WTC11 (cell line): Measurements from ENCODE around the gene MBNL1. TPM values are rescaled to one million over a fixed set of nuclear protein-coding genes. Genes with fewer than 3 reads are reported as not detected.

Experiments used
- ATAC-seq: fragments of 200-7000 bp; cut with Tn5 transposase; 2 replicates; pipeline ENCODE4 v1.10.0; 2021; ENCODE audit warnings: mild to moderate bottlenecking, moderate library complexity
- CTCF ChIA-PET: fragments of 300-600 bp; sonication (Branson Sonifier 250); formaldehyde crosslinking; loops from one replicate; lab custom pipeline; 2021; ENCODE audit warnings: antibody characterized with exemption; lab: Charles Lee
- POLR2A ChIA-PET: fragments of 350-600 bp; sonication (Branson Sonifier 250); formaldehyde crosslinking; loops from one replicate; lab custom pipeline; 2021; ENCODE audit warnings: antibody characterized with exemption; lab: Charles Lee
- DNase-seq: peaks from one replicate; pipeline ENCODE4 v3.0.0; 2021; ENCODE audit warnings: low spot score
- H3K27ac Mint-ChIP-seq: 2 replicates; pipeline ENCODE4 v1.8.0; 2021; ENCODE audit warnings: mixed read lengths
- H3K27me3 Mint-ChIP-seq: 2 replicates; pipeline ENCODE4 v1.8.0; 2021; ENCODE audit warnings: low read depth, mild to moderate bottlenecking, moderate library complexity, mixed read lengths
- H3K36me3 Mint-ChIP-seq: 2 replicates; pipeline ENCODE4 v1.8.0; 2021; ENCODE audit warnings: mixed read lengths
- H3K4me1 Mint-ChIP-seq: 2 replicates; pipeline ENCODE4 v1.8.0; 2022; ENCODE audit warnings: mixed read lengths
- H3K4me3 Mint-ChIP-seq: 2 replicates; pipeline ENCODE4 v1.8.0; 2021; ENCODE audit warnings: mild to moderate bottlenecking, moderate library complexity, mixed read lengths
- H3K9me3 Mint-ChIP-seq: 2 replicates; pipeline ENCODE4 v1.8.0; 2021; ENCODE audit warnings: mixed read lengths
- CREB1 ChIP-seq: sonication (generic); formaldehyde crosslinking; IDR thresholded peaks from 2 replicates; pipeline ENCODE4 v1.8.0; 2023; ENCODE audit warnings: mild to moderate bottlenecking, missing genetic modification reagents
- CTCF ChIP-seq: fragments of 200-600 bp; IDR thresholded peaks from 2 replicates; pipeline ENCODE4 v1.8.0; 2022; ENCODE audit warnings: antibody characterized with exemption
- ELF4 ChIP-seq: sonication (generic); formaldehyde crosslinking; IDR thresholded peaks from 2 replicates; pipeline ENCODE4 v1.8.1; 2022; ENCODE audit warnings: low read depth, mild to moderate bottlenecking, moderate library complexity, missing genetic modification reagents
- ESRRA ChIP-seq: sonication (generic); formaldehyde crosslinking; IDR thresholded peaks from 2 replicates; pipeline ENCODE4 v1.8.1; 2022; ENCODE audit warnings: mild to moderate bottlenecking, missing genetic modification reagents, borderline replicate concordance
- FOXJ3 ChIP-seq: sonication (generic); formaldehyde crosslinking; IDR thresholded peaks from 2 replicates; pipeline ENCODE4 v1.9.0; 2021; ENCODE audit warnings: missing genetic modification reagents, mild to moderate bottlenecking, borderline replicate concordance
- FOXK1 ChIP-seq: sonication (generic); formaldehyde crosslinking; IDR thresholded peaks from 2 replicates; pipeline ENCODE4 v1.8.0; 2022; ENCODE audit warnings: mild to moderate bottlenecking, moderate library complexity, missing genetic modification reagents
- GABPB1 ChIP-seq: sonication (generic); formaldehyde crosslinking; IDR thresholded peaks from 2 replicates; pipeline ENCODE4 v1.8.1; 2023; ENCODE audit warnings: mild to moderate bottlenecking, missing genetic modification reagents
- GRHL2 ChIP-seq: fragments of 250-450 bp; sonication (Bioruptor Pico); IDR thresholded peaks from 2 replicates; pipeline ENCODE4 v1.8.0; 2022; ENCODE audit warnings: mild to moderate bottlenecking, moderate library complexity; ENCODE audit not compliant: insufficient replicate concordance, severe bottlenecking
- HMGA2 ChIP-seq: fragments of 250-450 bp; sonication (Bioruptor Pico); IDR thresholded peaks from 2 replicates; pipeline ENCODE4 v1.4.0; 2021; ENCODE audit warnings: mild to moderate bottlenecking, moderate library complexity
- JUN ChIP-seq: sonication (generic); formaldehyde crosslinking; IDR thresholded peaks from 2 replicates; pipeline ENCODE4 v1.8.0; 2023; ENCODE audit warnings: mild to moderate bottlenecking, missing genetic modification reagents
- MYBL2 ChIP-seq: sonication (generic); formaldehyde crosslinking; IDR thresholded peaks from 2 replicates; pipeline ENCODE4 v1.8.1; 2023; ENCODE audit warnings: mild to moderate bottlenecking, moderate library complexity, missing genetic modification reagents
- NFE2L1 ChIP-seq: sonication (generic); formaldehyde crosslinking; IDR thresholded peaks from 2 replicates; pipeline ENCODE4 v1.8.1; 2023; ENCODE audit warnings: missing genetic modification reagents
- SMAD3 ChIP-seq: sonication (generic); formaldehyde crosslinking; IDR thresholded peaks from 2 replicates; pipeline ENCODE4 v1.8.0; 2022; ENCODE audit warnings: missing genetic modification reagents, mild to moderate bottlenecking, borderline replicate concordance
- SOX15 ChIP-seq: fragments of 250-450 bp; sonication (Bioruptor Pico); IDR thresholded peaks from 2 replicates; pipeline ENCODE4 v1.9.0; 2021; ENCODE audit warnings: mild to moderate bottlenecking
- TEAD1 ChIP-seq: sonication (generic); formaldehyde crosslinking; IDR thresholded peaks from 2 replicates; pipeline ENCODE4 v1.8.0; 2022; ENCODE audit warnings: mild to moderate bottlenecking, missing genetic modification reagents
- ZBTB21 ChIP-seq: sonication (generic); formaldehyde crosslinking; IDR thresholded peaks from 2 replicates; pipeline ENCODE4 v1.8.1; 2023; ENCODE audit warnings: mild to moderate bottlenecking, missing genetic modification reagents, borderline replicate concordance
- ZBTB43 ChIP-seq: sonication (generic); formaldehyde crosslinking; IDR thresholded peaks from 2 replicates; pipeline ENCODE4 v1.8.1; 2023; ENCODE audit warnings: mild to moderate bottlenecking, missing genetic modification reagents
- ZNF138 ChIP-seq: sonication (generic); formaldehyde crosslinking; conservative IDR thresholded peaks from 2 replicates; pipeline ENCODE4 v1.8.1; 2022; ENCODE audit warnings: mild to moderate bottlenecking, moderate library complexity, missing genetic modification reagents
- ZNF232 ChIP-seq: sonication (generic); formaldehyde crosslinking; IDR thresholded peaks from 2 replicates; pipeline ENCODE4 v1.8.0; 2022; ENCODE audit warnings: mild to moderate bottlenecking, missing genetic modification reagents
- total RNA-seq: library from RNA; stranded (reverse); gene quantifications from 3 replicates; pipeline ENCODE4 v1.2.3, GENCODE V29; 2021
- TF ChIP-seq, protein P1 (sequence below): sonication (generic); formaldehyde crosslinking; IDR thresholded peaks from 2 replicates; pipeline ENCODE4 v1.8.1; 2023; ENCODE audit warnings: mild to moderate bottlenecking, missing genetic modification reagents, borderline replicate concordance
- TF ChIP-seq, protein P2 (sequence below): sonication (generic); formaldehyde crosslinking; IDR thresholded peaks from 2 replicates; pipeline ENCODE4 v1.8.0; 2022; ENCODE audit warnings: mild to moderate bottlenecking, missing genetic modification reagents
- TF ChIP-seq, protein P3 (sequence below): sonication (generic); formaldehyde crosslinking; conservative IDR thresholded peaks from 2 replicates; pipeline ENCODE4 v1.8.1; 2022; ENCODE audit warnings: mild to moderate bottlenecking, missing genetic modification reagents
- TF ChIP-seq, protein P4 (sequence below): sonication (generic); formaldehyde crosslinking; IDR thresholded peaks from 2 replicates; pipeline ENCODE4 v1.8.1; 2023; ENCODE audit warnings: mild to moderate bottlenecking, moderate library complexity, missing genetic modification reagents
- TF ChIP-seq, protein P5 (sequence below): fragments of 250-450 bp; sonication (Bioruptor Pico); IDR thresholded peaks from 2 replicates; pipeline ENCODE4 v2.1.2; 2022; ENCODE audit warnings: mild to moderate bottlenecking, moderate library complexity

MBNL1 gene
- total RNA-seq, 1 experiment from 2014 or later, result 20.4 TPM

GRCh38 chr3:152360966-152361365, 92.2 kb downstream of the MBNL1 start (continued):
- TF ChIP-seq, protein P1, sequence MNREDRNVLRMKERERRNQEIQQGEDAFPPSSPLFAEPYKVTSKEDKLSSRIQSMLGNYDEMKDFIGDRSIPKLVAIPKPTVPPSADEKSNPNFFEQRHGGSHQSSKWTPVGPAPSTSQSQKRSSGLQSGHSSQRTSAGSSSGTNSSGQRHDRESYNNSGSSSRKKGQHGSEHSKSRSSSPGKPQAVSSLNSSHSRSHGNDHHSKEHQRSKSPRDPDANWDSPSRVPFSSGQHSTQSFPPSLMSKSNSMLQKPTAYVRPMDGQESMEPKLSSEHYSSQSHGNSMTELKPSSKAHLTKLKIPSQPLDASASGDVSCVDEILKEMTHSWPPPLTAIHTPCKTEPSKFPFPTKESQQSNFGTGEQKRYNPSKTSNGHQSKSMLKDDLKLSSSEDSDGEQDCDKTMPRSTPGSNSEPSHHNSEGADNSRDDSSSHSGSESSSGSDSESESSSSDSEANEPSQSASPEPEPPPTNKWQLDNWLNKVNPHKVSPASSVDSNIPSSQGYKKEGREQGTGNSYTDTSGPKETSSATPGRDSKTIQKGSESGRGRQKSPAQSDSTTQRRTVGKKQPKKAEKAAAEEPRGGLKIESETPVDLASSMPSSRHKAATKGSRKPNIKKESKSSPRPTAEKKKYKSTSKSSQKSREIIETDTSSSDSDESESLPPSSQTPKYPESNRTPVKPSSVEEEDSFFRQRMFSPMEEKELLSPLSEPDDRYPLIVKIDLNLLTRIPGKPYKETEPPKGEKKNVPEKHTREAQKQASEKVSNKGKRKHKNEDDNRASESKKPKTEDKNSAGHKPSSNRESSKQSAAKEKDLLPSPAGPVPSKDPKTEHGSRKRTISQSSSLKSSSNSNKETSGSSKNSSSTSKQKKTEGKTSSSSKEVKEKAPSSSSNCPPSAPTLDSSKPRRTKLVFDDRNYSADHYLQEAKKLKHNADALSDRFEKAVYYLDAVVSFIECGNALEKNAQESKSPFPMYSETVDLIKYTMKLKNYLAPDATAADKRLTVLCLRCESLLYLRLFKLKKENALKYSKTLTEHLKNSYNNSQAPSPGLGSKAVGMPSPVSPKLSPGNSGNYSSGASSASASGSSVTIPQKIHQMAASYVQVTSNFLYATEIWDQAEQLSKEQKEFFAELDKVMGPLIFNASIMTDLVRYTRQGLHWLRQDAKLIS (CRISPR knock-in tag), result no peak
- TF ChIP-seq, protein P2, sequence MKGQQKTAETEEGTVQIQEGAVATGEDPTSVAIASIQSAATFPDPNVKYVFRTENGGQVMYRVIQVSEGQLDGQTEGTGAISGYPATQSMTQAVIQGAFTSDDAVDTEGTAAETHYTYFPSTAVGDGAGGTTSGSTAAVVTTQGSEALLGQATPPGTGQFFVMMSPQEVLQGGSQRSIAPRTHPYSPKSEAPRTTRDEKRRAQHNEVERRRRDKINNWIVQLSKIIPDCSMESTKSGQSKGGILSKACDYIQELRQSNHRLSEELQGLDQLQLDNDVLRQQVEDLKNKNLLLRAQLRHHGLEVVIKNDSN, result no peak
- TF ChIP-seq GABPB1 (CRISPR knock-in tag), result no peak
- TF ChIP-seq SMAD3 (CRISPR knock-in tag), result no peak
- TF ChIP-seq JUN (CRISPR knock-in tag), result no peak
- TF ChIP-seq HMGA2 (CRISPR knock-in tag), result no peak

GRCh38 chr3:152362086-152362485, 93.4 kb downstream of the MBNL1 start:
- no peak overlapping the region for H3K27ac Mint-ChIP-seq
- H3K36me3 Mint-ChIP-seq, result peaks cover under 1% of the 10 kb centered on the region
- ChIA-PET POLR2A (interaction anchor here (0.5 kb wide), 1 partner anchor 29 kb away, joined by 4 read pairs; no protein-coding TSS in a partner anchor), CTCF (no interaction called here)
- DNase-seq, result no peak
- H3K9me3 Mint-ChIP-seq, result peaks cover 3% of the 10 kb centered on the region; the same call in 1 of the 2 replicates
- no peaks in the 10 kb centered on the region for H3K27me3 Mint-ChIP-seq
- no peak overlapping the region for H3K4me3 Mint-ChIP-seq
- no peak for TF ChIP-seq ZNF138 (CRISPR knock-in tag)
- no peak for TF ChIP-seq ZBTB43 (CRISPR knock-in tag)
- no peak for TF ChIP-seq SMAD3 (CRISPR knock-in tag)
- no peak for TF ChIP-seq NFE2L1
- TF ChIP-seq, protein P3, sequence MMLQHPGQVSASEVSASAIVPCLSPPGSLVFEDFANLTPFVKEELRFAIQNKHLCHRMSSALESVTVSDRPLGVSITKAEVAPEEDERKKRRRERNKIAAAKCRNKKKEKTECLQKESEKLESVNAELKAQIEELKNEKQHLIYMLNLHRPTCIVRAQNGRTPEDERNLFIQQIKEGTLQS (CRISPR knock-in tag), result no peak
- TF ChIP-seq FOXJ3 (CRISPR knock-in tag), result no peak
- ATAC-seq, result peak; percentile 39; the same call in 1 of the 2 replicates
- H3K4me1 Mint-ChIP-seq, result peaks cover 19% of the 10 kb centered on the region

DNA sequence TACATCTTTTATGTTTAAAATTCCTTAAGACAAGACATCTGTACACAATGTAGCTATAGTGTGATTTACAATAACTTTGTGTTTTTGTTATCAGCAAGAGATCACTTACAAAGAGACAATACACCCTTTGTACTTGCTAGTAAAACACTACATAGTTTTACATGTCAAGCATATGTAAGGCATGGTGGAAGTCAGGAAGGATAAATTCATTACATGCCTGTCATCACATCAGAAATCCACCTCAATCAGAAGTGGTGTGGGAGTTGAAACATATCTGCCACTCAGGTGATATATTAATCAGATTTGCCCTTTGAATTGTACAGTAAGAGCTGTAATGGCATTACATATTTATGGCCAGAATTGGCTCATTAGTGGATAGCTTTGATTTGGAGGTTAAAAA, 95.5 kb downstream of the MBNL1 start:
- no peak for ATAC-seq
- H3K36me3 Mint-ChIP-seq, result peaks cover 7% of the 10 kb centered on the region
- no peaks in the 10 kb centered on the region for H3K27me3 Mint-ChIP-seq
- no peak overlapping the region for H3K27ac Mint-ChIP-seq
- POLR2A ChIA-PET, result no interaction called here
- CTCF ChIA-PET, result no interaction called here
- H3K4me3 Mint-ChIP-seq, result no peak overlapping the region
- DNase-seq, result no peak
- peaks cover 10% of the 10 kb centered on the region; the same call in 1 of the 2 replicates for H3K9me3 Mint-ChIP-seq
- peaks cover 26% of the 10 kb centered on the region for H3K4me1 Mint-ChIP-seq
- no peak for TF ChIP-seq FOXK1 (CRISPR knock-in tag)
- TF ChIP-seq MYBL2 (CRISPR knock-in tag), result no peak
- TF ChIP-seq, protein P4, sequence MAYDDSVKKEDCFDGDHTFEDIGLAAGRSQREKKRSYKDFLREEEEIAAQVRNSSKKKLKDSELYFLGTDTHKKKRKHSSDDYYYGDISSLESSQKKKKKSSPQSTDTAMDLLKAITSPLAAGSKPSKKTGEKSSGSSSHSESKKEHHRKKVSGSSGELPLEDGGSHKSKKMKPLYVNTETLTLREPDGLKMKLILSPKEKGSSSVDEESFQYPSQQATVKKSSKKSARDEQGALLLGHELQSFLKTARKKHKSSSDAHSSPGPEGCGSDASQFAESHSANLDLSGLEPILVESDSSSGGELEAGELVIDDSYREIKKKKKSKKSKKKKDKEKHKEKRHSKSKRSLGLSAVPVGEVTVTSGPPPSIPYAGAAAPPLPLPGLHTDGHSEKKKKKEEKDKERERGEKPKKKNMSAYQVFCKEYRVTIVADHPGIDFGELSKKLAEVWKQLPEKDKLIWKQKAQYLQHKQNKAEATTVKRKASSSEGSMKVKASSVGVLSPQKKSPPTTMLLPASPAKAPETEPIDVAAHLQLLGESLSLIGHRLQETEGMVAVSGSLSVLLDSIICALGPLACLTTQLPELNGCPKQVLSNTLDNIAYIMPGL (CRISPR knock-in tag), result no peak
- no peak for TF ChIP-seq CTCF
- TF ChIP-seq, protein P5, sequence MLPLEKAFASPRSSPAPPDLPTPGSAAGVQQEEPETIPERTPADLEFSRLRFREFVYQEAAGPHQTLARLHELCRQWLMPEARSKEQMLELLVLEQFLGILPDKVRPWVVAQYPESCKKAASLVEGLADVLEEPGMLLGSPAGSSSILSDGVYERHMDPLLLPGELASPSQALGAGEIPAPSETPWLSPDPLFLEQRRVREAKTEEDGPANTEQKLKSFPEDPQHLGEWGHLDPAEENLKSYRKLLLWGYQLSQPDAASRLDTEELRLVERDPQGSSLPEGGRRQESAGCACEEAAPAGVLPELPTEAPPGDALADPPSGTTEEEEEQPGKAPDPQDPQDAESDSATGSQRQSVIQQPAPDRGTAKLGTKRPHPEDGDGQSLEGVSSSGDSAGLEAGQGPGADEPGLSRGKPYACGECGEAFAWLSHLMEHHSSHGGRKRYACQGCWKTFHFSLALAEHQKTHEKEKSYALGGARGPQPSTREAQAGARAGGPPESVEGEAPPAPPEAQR, result no peak
- TF ChIP-seq ELF4 (CRISPR knock-in tag), result no peak
- TF ChIP-seq ZBTB21, result no peak
- no peak for TF ChIP-seq TEAD1
- no peak for TF ChIP-seq ESRRA
- no peak for TF ChIP-seq CREB1 (CRISPR knock-in tag)
- TF ChIP-seq GRHL2 (CRISPR knock-in tag), result no peak
- TF ChIP-seq ZNF232 (CRISPR knock-in tag), result no peak
- no peak for TF ChIP-seq SOX15 (CRISPR knock-in tag)
- TF ChIP-seq JUN (CRISPR knock-in tag), result no peak
